GM19193 (cell line): ENCODE results near the gene HADH.

Experiments used
- POLR2A ChIP-seq: IDR thresholded peaks from 4 replicates; pipeline ENCODE4 v1.6.1; 2011; ENCODE audit not compliant: insufficient read depth, insufficient read length; ENCODE audit errors: extremely low read depth

HADH gene

GRCh38 chr4:108043526-108043925, 53.8 kb downstream of the HADH start:
- TF ChIP-seq POLR2A = no peak

GRCh38 chr4:108044951-108045686, 55.4 kb downstream of the HADH start:
- TF ChIP-seq POLR2A = no peak

- no peak for TF ChIP-seq POLR2A
Measured at GRCh38 chr4:108045687-108046024, 56.0 kb downstream of the HADH start.

GRCh38 chr4:108047199-108047598, 57.5 kb downstream of the HADH start:
- TF ChIP-seq POLR2A = no peak

- no peak for TF ChIP-seq POLR2A
Measured at GRCh38 chr4:108048157-108048556, 58.5 kb downstream of the HADH start.

- TF ChIP-seq POLR2A = no peak
Measured at GRCh38 chr4:108048997-108049396, 59.3 kb downstream of the HADH start.

- no peak for TF ChIP-seq POLR2A
Measured at GRCh38 chr4:108049406-108049805, 59.7 kb downstream of the HADH start.

- TF ChIP-seq POLR2A = no peak
Measured at GRCh38 chr4:108051343-108051742, 61.7 kb downstream of the HADH start.

GRCh38 chr4:108052558-108053120, 63.0 kb downstream of the HADH start:
- TF ChIP-seq POLR2A = no peak

- no peak for TF ChIP-seq POLR2A
Measured at GRCh38 chr4:108053251-108053711, 63.6 kb downstream of the HADH start.

GRCh38 chr4:108054025-108054638, 64.4 kb downstream of the HADH start:
- TF ChIP-seq POLR2A = no peak

- TF ChIP-seq POLR2A = no peak
Measured at GRCh38 chr4:108055787-108056186, 66.1 kb downstream of the HADH start.

- no peak for TF ChIP-seq POLR2A
Measured at GRCh38 chr4:108056418-108056817, 66.7 kb downstream of the HADH start.

- no peak for TF ChIP-seq POLR2A
Measured at GRCh38 chr4:108058685-108059440, 69.2 kb downstream of the HADH start.

- TF ChIP-seq POLR2A = no peak
Measured at GRCh38 chr4:108060164-108060563, 70.5 kb downstream of the HADH start.

- no peak for TF ChIP-seq POLR2A
Measured at GRCh38 chr4:108060686-108061321, 71.1 kb downstream of the HADH start.

GRCh38 chr4:108068442-108068841, 78.8 kb downstream of the HADH start:
- no peak for TF ChIP-seq POLR2A
